SH-SY5Y (cell line): ENCODE data around the gene TMEM14A.

Experiments used
- GATA2 ChIP-seq: IDR thresholded peaks from 2 replicates; pipeline ENCODE4 v1.6.1; 2011; ENCODE audit warnings: mild to moderate bottlenecking, low read depth, low read length
- GATA3 ChIP-seq: IDR thresholded peaks from 2 replicates; pipeline ENCODE4 v1.6.1; 2011; ENCODE audit warnings: low read depth, mild to moderate bottlenecking, low read length, moderate library complexity

The TMEM14A gene

GRCh38 chr6:52704060-52704459, 33.1 kb downstream of the TMEM14A start:
- TF ChIP-seq GATA3 (no peak), GATA2 (no peak)

DNA sequence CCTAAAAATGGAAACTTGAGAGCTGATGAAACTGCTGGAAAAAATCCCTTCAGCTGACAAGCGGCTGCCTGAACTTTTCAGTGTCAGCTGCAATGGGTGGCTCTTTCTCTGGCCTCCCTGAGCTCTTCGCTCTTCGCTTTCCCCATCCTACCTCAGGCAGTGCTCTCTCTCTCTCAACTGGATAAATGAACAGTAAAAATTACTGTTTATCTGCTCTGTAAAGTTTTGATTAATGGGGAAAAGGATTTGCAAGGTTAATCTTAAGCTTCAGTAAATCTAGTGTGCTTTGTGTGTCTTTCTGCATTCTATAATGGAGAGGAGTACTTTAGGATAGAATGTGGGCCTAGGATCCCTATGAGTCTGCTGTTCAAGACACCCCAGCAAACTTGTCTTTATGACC, 35.1 kb downstream of the TMEM14A start:
- TF ChIP-seq GATA3: no peak
- TF ChIP-seq GATA2: no peak

DNA sequence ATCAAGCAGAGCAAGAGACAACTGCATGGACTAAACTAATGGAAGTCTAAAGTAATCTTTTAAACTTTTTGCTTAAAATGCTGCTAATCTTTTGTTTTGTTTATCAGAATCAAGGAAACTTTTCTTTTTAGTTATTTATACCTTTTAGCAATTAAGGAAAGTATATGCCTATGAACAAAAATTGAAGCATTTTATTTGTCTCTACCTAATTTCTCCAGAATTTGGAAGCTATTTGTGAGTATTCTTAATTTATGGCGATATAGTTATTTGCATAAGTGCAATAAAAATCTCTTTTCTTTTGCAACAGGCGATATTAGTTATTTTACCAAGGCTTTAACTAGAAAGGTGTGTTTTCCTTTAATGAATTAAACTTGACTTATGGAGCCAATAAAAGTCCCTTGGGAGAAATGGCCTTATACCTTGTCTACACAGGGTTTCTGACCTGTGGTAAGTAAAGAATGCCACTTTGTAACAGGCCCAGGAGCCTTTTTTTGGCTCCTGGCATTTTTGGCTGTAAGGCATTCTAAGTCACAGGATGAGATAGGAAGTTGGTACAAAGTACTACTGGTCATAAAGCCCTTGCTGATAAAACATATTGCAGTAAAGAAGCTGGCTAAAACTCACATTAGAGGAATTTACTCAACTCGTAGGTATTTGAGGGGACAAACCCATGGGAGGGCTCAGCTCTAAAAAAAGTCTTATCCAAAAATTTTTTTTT, 37.2 kb downstream of the TMEM14A start:
- TF ChIP-seq GATA2: no peak
- no peak for TF ChIP-seq GATA3

- TF ChIP-seq GATA3 (no peak), GATA2 (no peak)
Measured at GRCh38 chr6:52712136-52712535, 41.2 kb downstream of the TMEM14A start.

DNA sequence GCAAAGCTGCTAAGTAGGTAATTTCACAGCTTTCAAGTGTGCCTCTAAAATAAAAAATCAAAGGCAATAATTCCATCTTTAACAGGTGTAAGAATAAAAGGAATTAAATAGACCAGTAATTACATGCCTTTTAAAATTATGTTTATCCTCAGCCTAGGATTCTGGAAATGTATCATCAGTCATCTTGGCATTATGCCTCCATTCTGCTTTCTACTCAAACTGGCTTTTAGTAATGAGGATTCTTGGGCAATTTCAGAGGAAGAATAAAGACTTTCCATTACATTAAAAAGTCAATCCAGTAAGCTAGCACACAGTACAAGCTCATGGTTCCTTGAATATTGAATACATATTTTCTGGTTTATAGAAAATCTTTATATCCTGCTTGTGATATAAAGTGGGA, 47.6 kb downstream of the TMEM14A start:
- no peak for TF ChIP-seq GATA2
- no peak for TF ChIP-seq GATA3

GRCh38 chr6:52720321-52720720, 49.4 kb downstream of the TMEM14A start:
- TF ChIP-seq GATA3 (no peak), GATA2 (no peak)

- TF ChIP-seq GATA2 (no peak), GATA3 (no peak)
Measured at GRCh38 chr6:52724042-52724405, 53.1 kb downstream of the TMEM14A start.

GRCh38 chr6:52724406-52725121, 53.7 kb downstream of the TMEM14A start:
- TF ChIP-seq GATA2 (no peak), GATA3 (no peak)

- TF ChIP-seq GATA2: no peak
- no peak for TF ChIP-seq GATA3
Measured at GRCh38 chr6:52725143-52725534, 54.2 kb downstream of the TMEM14A start.

DNA sequence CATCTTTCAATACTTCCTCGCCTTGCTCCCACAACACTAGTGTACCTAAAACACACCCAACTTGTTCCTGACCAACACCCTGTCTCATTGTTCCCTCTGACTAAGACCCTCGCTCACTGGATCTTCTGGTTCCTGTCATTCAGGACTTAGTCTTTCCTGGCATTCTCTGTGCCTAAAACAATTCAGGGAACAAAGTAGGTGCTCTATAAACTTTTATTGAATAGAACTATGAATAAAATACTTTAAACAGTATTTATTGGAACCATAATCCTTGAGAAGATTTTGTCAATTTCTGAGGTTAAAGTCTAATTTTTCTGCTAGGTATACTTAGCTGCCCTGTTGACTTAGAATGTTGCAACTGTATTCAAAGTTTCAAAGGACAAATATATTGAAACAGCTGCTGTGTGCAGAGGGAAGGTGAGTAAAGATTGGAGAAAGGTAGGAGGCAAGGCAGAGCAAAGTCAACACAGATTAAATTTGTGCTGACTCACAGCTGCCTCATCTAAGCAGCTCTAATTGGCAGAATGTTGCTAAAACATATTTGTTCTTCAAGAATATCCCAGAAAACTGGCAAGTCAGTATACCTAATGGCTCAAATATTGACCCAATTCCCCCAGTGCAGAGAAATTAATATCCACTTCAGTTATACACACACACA, 54.8 kb downstream of the TMEM14A start:
- no peak for TF ChIP-seq GATA2
- no peak for TF ChIP-seq GATA3

DNA sequence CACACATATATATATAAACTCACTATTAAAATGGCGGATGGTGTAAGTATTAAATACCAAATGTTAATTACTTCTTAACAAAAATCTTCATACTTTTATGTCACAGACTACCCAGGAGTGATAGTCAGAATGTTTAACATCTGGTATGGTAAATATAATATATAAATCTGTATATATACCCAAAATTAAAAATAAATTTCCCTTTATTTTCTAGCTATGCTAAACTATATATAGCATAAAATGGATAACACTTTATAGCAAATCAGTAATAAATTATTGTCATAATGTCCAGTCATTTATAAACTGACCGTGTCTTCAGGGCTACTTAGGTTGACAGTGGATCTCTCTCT, 55.3 kb downstream of the TMEM14A start:
- TF ChIP-seq GATA3: no peak
- TF ChIP-seq GATA2: no peak

GRCh38 chr6:52726741-52727535, 56.0 kb downstream of the TMEM14A start:
- TF ChIP-seq GATA3 (no peak), GATA2 (no peak)

DNA sequence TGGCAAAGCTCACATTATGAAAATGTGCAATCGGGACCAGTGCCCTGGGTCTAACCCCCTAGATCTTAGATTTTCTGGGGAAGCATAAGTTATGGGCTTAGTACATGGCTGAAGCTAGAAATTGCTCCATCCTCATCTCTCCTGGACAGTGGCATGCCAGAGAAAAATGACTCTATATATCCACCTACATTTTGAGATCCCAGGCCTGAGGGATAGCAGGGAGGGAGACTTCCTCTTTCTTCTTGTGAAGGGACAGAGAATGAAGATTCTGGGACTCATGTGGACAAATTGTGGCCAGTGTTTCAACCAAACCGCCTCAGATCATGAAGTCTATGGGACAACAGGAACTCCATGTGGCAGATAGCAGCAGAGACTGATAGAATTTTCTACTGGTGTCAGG, 57.0 kb downstream of the TMEM14A start:
- TF ChIP-seq GATA3: no peak
- no peak for TF ChIP-seq GATA2

- TF ChIP-seq GATA2 (no peak), GATA3 (no peak)
Measured at GRCh38 chr6:52728394-52728793, 57.5 kb downstream of the TMEM14A start.

GRCh38 chr6:52729576-52729975, 58.7 kb downstream of the TMEM14A start:
- TF ChIP-seq GATA2 (no peak), GATA3 (no peak)
